ENCODE results near the gene YBX2. TPM values are rescaled to one million over a fixed set of nuclear protein-coding genes. Genes with fewer than 3 reads are reported as not detected.
"Not testable (repeated sequence)": the region's sequence is repeated elsewhere in the genome, so short reads cannot be mapped to it uniquely, and the experiment has no call there.

Gene YBX2
- total RNA-seq, 1 experiment from 2014 or later = 54.9 TPM

DNA sequence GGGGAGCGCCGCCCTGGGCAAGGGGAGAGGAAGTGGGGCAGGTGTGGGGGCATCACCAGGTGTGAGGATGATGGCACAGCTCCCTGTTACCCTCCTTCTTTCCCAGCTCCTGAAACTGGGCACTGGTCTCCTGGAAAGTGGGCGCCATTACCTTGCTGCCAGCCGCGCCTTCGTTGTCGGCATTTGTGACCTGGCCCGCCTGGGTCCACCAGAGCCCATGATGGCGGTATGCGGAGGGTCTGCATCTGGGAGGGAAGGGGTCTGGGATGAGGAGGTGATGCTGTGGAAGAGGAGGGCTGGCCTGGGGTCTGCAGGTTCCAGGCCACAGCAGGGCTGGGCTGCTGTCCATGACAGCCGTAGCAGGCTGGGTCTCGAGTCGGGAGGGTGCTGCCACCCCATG, 47.4 kb upstream of the YBX2 start:
- intact Hi-C loops (cut with micrococcal nuclease; ENCODE audit: unreplicated experiment) (no loop called here), in situ Hi-C loops (cut with HindIII; ENCODE audit: low pct_unique_long_range_greater_than_20kb, low sequenced_read_pairs) (no loop called here)
- Histone ChIP-seq H3K9me3 (ENCODE audit: control insufficient read depth, insufficient read depth, low read depth, low read length) (no peaks in the 10 kb centered on the region), H3K36me3 (ENCODE audit: control insufficient read depth, insufficient read depth, low read length) (no peaks in the 10 kb centered on the region), H3K27me3 (ENCODE audit: control insufficient read depth, insufficient read depth, low read length) (no peaks in the 10 kb centered on the region), H3K4me1 (ENCODE audit: control insufficient read depth, insufficient read depth, low read length) (no peaks in the 10 kb centered on the region), H3K4me3 (ENCODE audit: low read depth in 2 of 2, low read length in 2 of 2) (no peak overlapping the region), H3K27ac (ENCODE audit: low read length) (no peak overlapping the region)
- CTCF ChIA-PET = no interaction called here
- POLR2A ChIA-PET = interaction anchor here (0.5 kb wide), 1 partner anchor 310 kb away, joined by 3 read pairs; no protein-coding TSS in a partner anchor
- DNase-seq (ENCODE audit: low read depth, low spot score) = no peak
- no peak for ATAC-seq
- no TSS peak for BruUV-seq (replicated peaks)
- TF ChIP-seq TCF7L2 (IDR thresholded peaks at IDR 0.05; ENCODE audit: low read depth, low read length) = no peak

DNA sequence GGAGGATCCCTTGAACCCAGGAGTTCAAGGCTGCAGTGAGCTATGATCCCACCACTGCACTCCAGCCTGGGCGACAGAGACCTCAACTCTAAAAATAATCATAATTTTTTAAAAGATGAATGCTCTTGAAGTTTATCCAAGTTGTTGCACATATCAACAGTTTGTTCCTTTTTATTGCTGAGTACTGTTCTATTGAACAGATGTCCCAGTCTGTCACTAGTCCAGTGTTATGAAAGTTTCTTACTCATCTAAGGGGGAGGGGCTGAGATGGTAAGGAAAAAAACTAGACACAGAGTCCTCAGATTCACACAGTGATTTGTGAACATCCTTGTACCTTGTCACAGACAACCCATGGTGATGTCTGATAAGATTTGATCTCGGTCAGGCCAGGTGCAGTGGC, 45.7 kb upstream of the YBX2 start:
- ChIA-PET CTCF (no interaction called here), POLR2A (no interaction called here)
- no peaks in the 10 kb centered on the region for H3K36me3 ChIP-seq (ENCODE audit: control insufficient read depth, insufficient read depth, low read length)
- no peaks in the 10 kb centered on the region for H3K27me3 ChIP-seq (ENCODE audit: control insufficient read depth, insufficient read depth, low read length)
- ATAC-seq (no peak), DNase-seq (ENCODE audit: low read depth, low spot score) (no peak)
- in situ Hi-C loops (cut with HindIII; ENCODE audit: low pct_unique_long_range_greater_than_20kb, low sequenced_read_pairs) (no loop called here), intact Hi-C loops (cut with micrococcal nuclease; ENCODE audit: unreplicated experiment) (no loop called here)
- TF ChIP-seq SIN3A (IDR thresholded peaks at IDR 0.05; ENCODE audit: borderline replicate concordance, insufficient read depth, low read depth, low read length) (no peak), POLR2AphosphoS5 (IDR thresholded peaks at IDR 0.05; ENCODE audit: low read depth, low read length) (no peak), TCF7L2 (IDR thresholded peaks at IDR 0.05; ENCODE audit: low read depth, low read length) (no peak)
- TF ChIP-seq, protein P1, sequence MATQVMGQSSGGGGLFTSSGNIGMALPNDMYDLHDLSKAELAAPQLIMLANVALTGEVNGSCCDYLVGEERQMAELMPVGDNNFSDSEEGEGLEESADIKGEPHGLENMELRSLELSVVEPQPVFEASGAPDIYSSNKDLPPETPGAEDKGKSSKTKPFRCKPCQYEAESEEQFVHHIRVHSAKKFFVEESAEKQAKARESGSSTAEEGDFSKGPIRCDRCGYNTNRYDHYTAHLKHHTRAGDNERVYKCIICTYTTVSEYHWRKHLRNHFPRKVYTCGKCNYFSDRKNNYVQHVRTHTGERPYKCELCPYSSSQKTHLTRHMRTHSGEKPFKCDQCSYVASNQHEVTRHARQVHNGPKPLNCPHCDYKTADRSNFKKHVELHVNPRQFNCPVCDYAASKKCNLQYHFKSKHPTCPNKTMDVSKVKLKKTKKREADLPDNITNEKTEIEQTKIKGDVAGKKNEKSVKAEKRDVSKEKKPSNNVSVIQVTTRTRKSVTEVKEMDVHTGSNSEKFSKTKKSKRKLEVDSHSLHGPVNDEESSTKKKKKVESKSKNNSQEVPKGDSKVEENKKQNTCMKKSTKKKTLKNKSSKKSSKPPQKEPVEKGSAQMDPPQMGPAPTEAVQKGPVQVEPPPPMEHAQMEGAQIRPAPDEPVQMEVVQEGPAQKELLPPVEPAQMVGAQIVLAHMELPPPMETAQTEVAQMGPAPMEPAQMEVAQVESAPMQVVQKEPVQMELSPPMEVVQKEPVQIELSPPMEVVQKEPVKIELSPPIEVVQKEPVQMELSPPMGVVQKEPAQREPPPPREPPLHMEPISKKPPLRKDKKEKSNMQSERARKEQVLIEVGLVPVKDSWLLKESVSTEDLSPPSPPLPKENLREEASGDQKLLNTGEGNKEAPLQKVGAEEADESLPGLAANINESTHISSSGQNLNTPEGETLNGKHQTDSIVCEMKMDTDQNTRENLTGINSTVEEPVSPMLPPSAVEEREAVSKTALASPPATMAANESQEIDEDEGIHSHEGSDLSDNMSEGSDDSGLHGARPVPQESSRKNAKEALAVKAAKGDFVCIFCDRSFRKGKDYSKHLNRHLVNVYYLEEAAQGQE (IDR thresholded peaks at IDR 0.05; ENCODE audit: insufficient read depth in 1 of 2, low read depth in 2 of 2, low read length in 1 of 2) = no peak
- TF ChIP-seq, protein P2, sequence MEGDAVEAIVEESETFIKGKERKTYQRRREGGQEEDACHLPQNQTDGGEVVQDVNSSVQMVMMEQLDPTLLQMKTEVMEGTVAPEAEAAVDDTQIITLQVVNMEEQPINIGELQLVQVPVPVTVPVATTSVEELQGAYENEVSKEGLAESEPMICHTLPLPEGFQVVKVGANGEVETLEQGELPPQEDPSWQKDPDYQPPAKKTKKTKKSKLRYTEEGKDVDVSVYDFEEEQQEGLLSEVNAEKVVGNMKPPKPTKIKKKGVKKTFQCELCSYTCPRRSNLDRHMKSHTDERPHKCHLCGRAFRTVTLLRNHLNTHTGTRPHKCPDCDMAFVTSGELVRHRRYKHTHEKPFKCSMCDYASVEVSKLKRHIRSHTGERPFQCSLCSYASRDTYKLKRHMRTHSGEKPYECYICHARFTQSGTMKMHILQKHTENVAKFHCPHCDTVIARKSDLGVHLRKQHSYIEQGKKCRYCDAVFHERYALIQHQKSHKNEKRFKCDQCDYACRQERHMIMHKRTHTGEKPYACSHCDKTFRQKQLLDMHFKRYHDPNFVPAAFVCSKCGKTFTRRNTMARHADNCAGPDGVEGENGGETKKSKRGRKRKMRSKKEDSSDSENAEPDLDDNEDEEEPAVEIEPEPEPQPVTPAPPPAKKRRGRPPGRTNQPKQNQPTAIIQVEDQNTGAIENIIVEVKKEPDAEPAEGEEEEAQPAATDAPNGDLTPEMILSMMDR (IDR thresholded peaks at IDR 0.05) = no peak
- H3K4me3 ChIP-seq (ENCODE audit: low read depth in 2 of 2, low read length in 2 of 2) = no peak overlapping the region
- BruUV-seq (replicated peaks) = no TSS peak
- no peaks in the 10 kb centered on the region for H3K9me3 ChIP-seq (ENCODE audit: control insufficient read depth, insufficient read depth, low read depth, low read length)
- H3K4me1 ChIP-seq (ENCODE audit: control insufficient read depth, insufficient read depth, low read length) = no peaks in the 10 kb centered on the region
- H3K27ac ChIP-seq (ENCODE audit: low read length) = no peak overlapping the region

DNA sequence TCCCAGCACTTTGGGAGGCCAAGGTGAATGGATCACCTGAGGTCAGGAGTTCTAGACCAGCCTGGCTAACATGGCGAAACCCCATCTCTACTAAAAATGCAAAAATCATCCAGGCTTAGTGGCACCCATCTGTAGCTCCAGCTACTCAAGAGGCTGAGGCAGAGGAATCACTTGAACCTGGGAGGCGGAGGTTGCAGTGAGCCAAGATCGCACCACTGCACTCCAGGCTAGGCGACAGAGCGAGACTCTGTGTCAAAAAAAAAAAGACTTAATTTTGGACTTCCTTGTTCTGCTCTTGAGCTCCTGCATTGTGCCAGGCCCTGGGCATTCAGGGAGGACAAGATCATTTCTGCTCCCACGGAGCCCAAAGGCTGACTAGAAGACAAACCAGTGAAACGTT, 43.2 kb upstream of the YBX2 start:
- H3K27me3 ChIP-seq (ENCODE audit: control insufficient read depth, insufficient read depth, low read length); H3K27ac ChIP-seq (ENCODE audit: low read length); BruUV-seq (replicated peaks); H3K36me3 ChIP-seq (ENCODE audit: control insufficient read depth, insufficient read depth, low read length); CTCF ChIA-PET; H3K9me3 ChIP-seq (ENCODE audit: control insufficient read depth, insufficient read depth, low read depth, low read length); POLR2A ChIA-PET; H3K4me1 ChIP-seq (ENCODE audit: control insufficient read depth, insufficient read depth, low read length); intact Hi-C loops (cut with micrococcal nuclease; ENCODE audit: unreplicated experiment); H3K4me3 ChIP-seq (ENCODE audit: low read depth in 2 of 2, low read length in 2 of 2); DNase-seq (ENCODE audit: low read depth, low spot score); ATAC-seq; in situ Hi-C loops (cut with HindIII; ENCODE audit: low pct_unique_long_range_greater_than_20kb, low sequenced_read_pairs): not testable (repeated sequence)

Measured in Panc1 (cell line).